Measurements from ENCODE around the gene ARHGEF4. TPM values are rescaled to one million over a fixed set of nuclear protein-coding genes. Genes with fewer than 3 reads are reported as not detected.

The ARHGEF4 gene
- total RNA-seq, 1 experiment from 2014 or later = 12.6 TPM

GRCh38 chr2:131009713-131010475 is 173.2 kb downstream of the ARHGEF4 start:
- H3K36me3 Mint-ChIP-seq (ENCODE audit: insufficient read depth in 1 of 3, low read depth in 3 of 3) = no peaks in the 10 kb centered on the region; a peak in 1 of 7 replicates
- Histone ChIP-seq H3K23ac (ENCODE audit: insufficient read length, low read depth, low read length) (no peak overlapping the region), H2BK120ac (ENCODE audit: low read depth, low read length, poor library complexity, severe bottlenecking) (no peak overlapping the region), H3K18ac (ENCODE audit: insufficient read length, low read depth, low read length) (no peak overlapping the region), H3K4ac (ENCODE audit: low read depth, low read length) (no peak overlapping the region), H3K56ac (ENCODE audit: insufficient read length, low read depth, low read length) (no peak overlapping the region), H3K27me3 (ENCODE audit: insufficient read depth, low read length) (no peaks in the 10 kb centered on the region), H2BK15ac (ENCODE audit: low read depth, low read length) (no peak overlapping the region), H3K9me3 (ENCODE audit: control insufficient read depth, low read depth, low read length) (no peaks in the 10 kb centered on the region), H3K4me1 (ENCODE audit: insufficient read depth, low read length) (no peaks in the 10 kb centered on the region; the same call in 1 of the 2 replicates), H4K8ac (replicated peaks; ENCODE audit: insufficient read length, low read depth, low read length) (no peak overlapping the region), H4K91ac (ENCODE audit: insufficient read length, low read depth, low read length) (no peak overlapping the region), H4K5ac (ENCODE audit: insufficient read length, low read depth, low read length) (no peak overlapping the region), H3K27ac (ENCODE audit: insufficient read length, low read depth, low read length) (no peak overlapping the region), H4K20me1 (ENCODE audit: control insufficient read depth, insufficient read depth, insufficient read length) (no peaks in the 10 kb centered on the region), H2AFZ (ENCODE audit: low read length) (no peak overlapping the region), H2BK12ac (ENCODE audit: insufficient read length, low read depth, low read length) (no peak overlapping the region), H3T11ph (ENCODE audit: low read length) (no peak overlapping the region), H3K79me1 (ENCODE audit: insufficient read depth, low read depth, low read length, poor library complexity, severe bottlenecking) (no peaks in the 10 kb centered on the region), H3K14ac (ENCODE audit: insufficient read depth, low read length) (no peak overlapping the region; the same call in 1 of the 2 replicates), H2BK5ac (ENCODE audit: insufficient read length, low read length) (no peak overlapping the region), H3K4me2 (ENCODE audit: insufficient read depth, insufficient read length, low read length) (no peak overlapping the region), H3K79me2 (ENCODE audit: insufficient read depth, low read length) (no peaks in the 10 kb centered on the region), H2AK5ac (ENCODE audit: insufficient read length, low read length) (no peak overlapping the region), H2BK20ac (ENCODE audit: low read depth, low read length, poor library complexity, severe bottlenecking) (no peak overlapping the region), H3K23me2 (ENCODE audit: insufficient read length, low read depth, low read length, poor library complexity, severe bottlenecking) (no peaks in the 10 kb centered on the region), H3K9ac (ENCODE audit: extremely low read depth, insufficient read length, low read length) (no peak overlapping the region)
- TF ChIP-seq CTCF (conservative IDR thresholded peaks at IDR 0.05) = no peak
- no peaks in the 10 kb centered on the region; the same call in 1 of the 2 replicates for H3K27me3 Mint-ChIP-seq (ENCODE audit: low read depth)
- no peak overlapping the region for H3K4me3 Mint-ChIP-seq
- H3K4me1 Mint-ChIP-seq = peaks cover 7 to 13% of the 10 kb centered on the region in 2 experiments
- no peaks in the 10 kb centered on the region for H3K9me3 Mint-ChIP-seq
- H3K27ac Mint-ChIP-seq = no peak overlapping the region
- WGBS (ENCODE audit: extremely low coverage, insufficient read length, low lambda C conversion rate) = no CpG with 5 or more reads among the region's 6 CpGs
- no peak for DNase-seq
